K562 (cell line): ENCODE data around the gene SENP3. TPM values are rescaled to one million over a fixed set of nuclear protein-coding genes. Genes with fewer than 3 reads are reported as not detected.

ENCODE experiments used
- CCAR2 ChIP-seq: fragments of 200-400 bp; formaldehyde crosslinking; IDR thresholded peaks from 2 replicates; pipeline ENCODE4 v1.6.1; 2017; ENCODE audit warnings: mild to moderate bottlenecking, low read depth, low read length
- ELF1 ChIP-seq: fragments of 200-800 bp; sonication (Bioruptor generic); IDR thresholded peaks from 2 replicates; pipeline ENCODE4 v1.6.1; 2016; ENCODE audit warnings: missing genetic modification characterization, missing compliant biosample characterization
- FUS ChIP-seq: fragments of 200-400 bp; formaldehyde crosslinking; optimal IDR thresholded peaks from 2 replicates; pipeline ENCODE3; 2017; ENCODE audit warnings: low read depth, low read length
- PRPF4 ChIP-seq: fragments of 200-400 bp; formaldehyde crosslinking; IDR thresholded peaks from one replicate; pipeline ENCODE4 v1.6.1; 2017; ENCODE audit warnings: low read length, low read depth, mild to moderate bottlenecking; ENCODE audit not compliant: insufficient read depth, poor library complexity, severe bottlenecking
- RB1 ChIP-seq: fragments of 450-650 bp; IDR thresholded peaks from 2 replicates; pipeline ENCODE4 v1.6.1; 2017; ENCODE audit warnings: low read depth, mild to moderate bottlenecking
- SRF ChIP-seq, 2 experiments: fragments of 250-450, 450-650 bp in 1 of 2; sonication (Bioruptor Pico) in 1 of 2; sonication (generic) in 1 of 2; formaldehyde crosslinking; IDR thresholded peaks; 2 replicates each; pipeline versions ENCODE4 v1.5.0 to v1.5.1; 2020 to 2022; ENCODE audit warnings: mild to moderate bottlenecking in 1 of 2, missing genetic modification reagents in 1 of 2
- YBX1 ChIP-seq: fragments of 450-650 bp; IDR thresholded peaks from 2 replicates; pipeline ENCODE4 v1.7.1; 2016; ENCODE audit warnings: mild to moderate bottlenecking
- ZEB2 ChIP-seq: fragments of 450-650 bp; IDR thresholded peaks from 2 replicates; pipeline ENCODE4 v1.6.1; 2016
- ZNF41 ChIP-seq: fragments of 250-450 bp; sonication (Bioruptor Pico); conservative IDR thresholded peaks from 2 replicates; pipeline ENCODE4 v1.4.0; 2020; ENCODE audit warnings: mild to moderate bottlenecking
- polyA plus RNA-seq, 8 experiments: library from polyadenylated mRNA; depleted of rRNA in 4 of 8; stranded (reverse) in 5 of 8; unstranded in 3 of 8; fragments of >200 nt; fragmentation: Nextera tagmentation in 2 of 8; fragmentation: Illumina TruSeq in 1 of 8; extraction: Ambion mirVana in 2 of 8; extraction: Trizol in 1 of 8; gene quantifications; 2 replicates each; pipeline versions ENCODE4 v1.2.1 to v1.2.3, GENCODE V29; 2011 to 2014; ENCODE audit warnings: inconsistent platforms in 1 of 8, missing spikeins in 1 of 8
- total RNA-seq, 7 experiments: library from RNA; depleted of rRNA in 6 of 7; stranded (reverse); fragments of >200 nt in 6 of 7; fragmentation: Illumina TruSeq in 2 of 7; extraction: Trizol in 2 of 7; gene quantifications; 2 replicates each; pipeline versions ENCODE4 v1.2.1 to v1.2.3, GENCODE V29; 2011 to 2021; ENCODE audit warnings: low replicate concordance in 1 of 7
- TF ChIP-seq, protein P1 (sequence below): IDR thresholded peaks from 2 replicates; pipeline ENCODE4 v1.6.1; 2014; ENCODE audit warnings: antibody characterized with exemption
- TF ChIP-seq, protein P2 (sequence below), 2 experiments: IDR thresholded peaks; 2 replicates each; pipeline ENCODE4 v1.6.1; 2012; ENCODE audit warnings: improper control_type of control experiment in 2 of 2, low read depth in 2 of 2, low read length in 2 of 2, borderline replicate concordance in 1 of 2
- TF ChIP-seq, protein P3 (sequence below): fragments of 450-650 bp; IDR thresholded peaks from 2 replicates; pipeline ENCODE4 v1.7.1; 2018; ENCODE audit warnings: mild to moderate bottlenecking, low read depth; ENCODE audit not compliant: partially characterized antibody
- TF ChIP-seq, protein P4 (sequence below): fragments of 250-450 bp; sonication (Bioruptor Pico); IDR thresholded peaks from 2 replicates; pipeline ENCODE4 v1.8.0; 2021; ENCODE audit warnings: mild to moderate bottlenecking, moderate library complexity
- TF ChIP-seq, protein P5 (sequence below): IDR thresholded peaks from 2 replicates; pipeline ENCODE4 v1.6.1; 2012; ENCODE audit warnings: low read depth, low read length, improper control_type of control experiment, borderline replicate concordance

SENP3 gene
- total and polyA plus RNA-seq, 9 of the 15 experiments (the other 6 are each of a cell fraction or from before 2014, with no cell fraction given) = 0.63 to 102 (median 78.8) TPM

DNA sequence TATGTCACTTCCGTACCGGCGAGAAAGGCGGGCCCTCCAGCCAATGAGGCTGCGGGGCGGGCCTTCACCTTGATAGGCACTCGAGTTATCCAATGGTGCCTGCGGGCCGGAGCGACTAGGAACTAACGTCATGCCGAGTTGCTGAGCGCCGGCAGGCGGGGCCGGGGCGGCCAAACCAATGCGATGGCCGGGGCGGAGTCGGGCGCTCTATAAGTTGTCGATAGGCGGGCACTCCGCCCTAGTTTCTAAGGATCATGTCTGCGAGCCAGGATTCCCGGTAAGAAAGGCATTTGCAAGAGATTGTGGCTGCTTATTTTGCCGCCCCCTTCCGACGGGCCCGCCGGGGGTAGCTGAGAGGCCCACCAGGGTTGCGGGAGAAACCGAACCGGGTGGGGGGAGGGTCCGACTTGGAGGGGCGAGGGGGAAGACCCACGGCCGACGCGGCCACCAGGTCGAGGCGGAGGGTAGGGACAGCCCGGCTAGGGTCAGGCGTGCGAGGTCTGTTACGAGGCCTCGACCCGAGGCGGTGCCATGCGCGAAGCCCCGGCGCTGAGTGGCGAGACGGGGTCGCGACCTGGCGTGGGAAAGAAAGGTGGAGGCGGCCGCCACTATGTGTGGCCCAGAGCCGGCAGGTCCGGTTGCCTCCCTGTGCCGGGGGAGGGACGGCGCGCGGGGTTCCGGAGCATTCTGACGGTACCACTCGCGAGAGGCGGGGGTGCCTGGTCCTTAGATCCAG, 11.0 kb downstream of the SENP3 start (continued):
- TF ChIP-seq, protein P1, sequence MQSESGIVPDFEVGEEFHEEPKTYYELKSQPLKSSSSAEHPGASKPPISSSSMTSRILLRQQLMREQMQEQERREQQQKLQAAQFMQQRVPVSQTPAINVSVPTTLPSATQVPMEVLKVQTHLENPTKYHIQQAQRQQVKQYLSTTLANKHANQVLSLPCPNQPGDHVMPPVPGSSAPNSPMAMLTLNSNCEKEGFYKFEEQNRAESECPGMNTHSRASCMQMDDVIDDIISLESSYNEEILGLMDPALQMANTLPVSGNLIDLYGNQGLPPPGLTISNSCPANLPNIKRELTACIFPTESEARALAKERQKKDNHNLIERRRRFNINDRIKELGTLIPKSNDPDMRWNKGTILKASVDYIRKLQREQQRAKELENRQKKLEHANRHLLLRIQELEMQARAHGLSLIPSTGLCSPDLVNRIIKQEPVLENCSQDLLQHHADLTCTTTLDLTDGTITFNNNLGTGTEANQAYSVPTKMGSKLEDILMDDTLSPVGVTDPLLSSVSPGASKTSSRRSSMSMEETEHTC = no peak; the same call in 1 of the 2 replicates
- no peak for TF ChIP-seq RB1
- TF ChIP-seq ZEB2 = no peak
- TF ChIP-seq CCAR2 = no peak
- TF ChIP-seq, protein P2, sequence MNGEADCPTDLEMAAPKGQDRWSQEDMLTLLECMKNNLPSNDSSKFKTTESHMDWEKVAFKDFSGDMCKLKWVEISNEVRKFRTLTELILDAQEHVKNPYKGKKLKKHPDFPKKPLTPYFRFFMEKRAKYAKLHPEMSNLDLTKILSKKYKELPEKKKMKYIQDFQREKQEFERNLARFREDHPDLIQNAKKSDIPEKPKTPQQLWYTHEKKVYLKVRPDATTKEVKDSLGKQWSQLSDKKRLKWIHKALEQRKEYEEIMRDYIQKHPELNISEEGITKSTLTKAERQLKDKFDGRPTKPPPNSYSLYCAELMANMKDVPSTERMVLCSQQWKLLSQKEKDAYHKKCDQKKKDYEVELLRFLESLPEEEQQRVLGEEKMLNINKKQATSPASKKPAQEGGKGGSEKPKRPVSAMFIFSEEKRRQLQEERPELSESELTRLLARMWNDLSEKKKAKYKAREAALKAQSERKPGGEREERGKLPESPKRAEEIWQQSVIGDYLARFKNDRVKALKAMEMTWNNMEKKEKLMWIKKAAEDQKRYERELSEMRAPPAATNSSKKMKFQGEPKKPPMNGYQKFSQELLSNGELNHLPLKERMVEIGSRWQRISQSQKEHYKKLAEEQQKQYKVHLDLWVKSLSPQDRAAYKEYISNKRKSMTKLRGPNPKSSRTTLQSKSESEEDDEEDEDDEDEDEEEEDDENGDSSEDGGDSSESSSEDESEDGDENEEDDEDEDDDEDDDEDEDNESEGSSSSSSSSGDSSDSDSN (IDR thresholded peaks at IDR 0.05; ENCODE audit: borderline replicate concordance in 1 of 2, low read depth in 2 of 2, low read length in 2 of 2) = no peak
- peak; percentile 96 for TF ChIP-seq PRPF4
- TF ChIP-seq SRF (CRISPR knock-in tag; IDR thresholded peaks at IDR 0.05) = peak in 1 of 2 experiments; percentile 52; a peak in 1 of 4 replicates
- TF ChIP-seq YBX1 = no peak
- TF ChIP-seq ELF1 = peak; percentile 81
- TF ChIP-seq FUS = peak; percentile 22
- TF ChIP-seq, protein P3, sequence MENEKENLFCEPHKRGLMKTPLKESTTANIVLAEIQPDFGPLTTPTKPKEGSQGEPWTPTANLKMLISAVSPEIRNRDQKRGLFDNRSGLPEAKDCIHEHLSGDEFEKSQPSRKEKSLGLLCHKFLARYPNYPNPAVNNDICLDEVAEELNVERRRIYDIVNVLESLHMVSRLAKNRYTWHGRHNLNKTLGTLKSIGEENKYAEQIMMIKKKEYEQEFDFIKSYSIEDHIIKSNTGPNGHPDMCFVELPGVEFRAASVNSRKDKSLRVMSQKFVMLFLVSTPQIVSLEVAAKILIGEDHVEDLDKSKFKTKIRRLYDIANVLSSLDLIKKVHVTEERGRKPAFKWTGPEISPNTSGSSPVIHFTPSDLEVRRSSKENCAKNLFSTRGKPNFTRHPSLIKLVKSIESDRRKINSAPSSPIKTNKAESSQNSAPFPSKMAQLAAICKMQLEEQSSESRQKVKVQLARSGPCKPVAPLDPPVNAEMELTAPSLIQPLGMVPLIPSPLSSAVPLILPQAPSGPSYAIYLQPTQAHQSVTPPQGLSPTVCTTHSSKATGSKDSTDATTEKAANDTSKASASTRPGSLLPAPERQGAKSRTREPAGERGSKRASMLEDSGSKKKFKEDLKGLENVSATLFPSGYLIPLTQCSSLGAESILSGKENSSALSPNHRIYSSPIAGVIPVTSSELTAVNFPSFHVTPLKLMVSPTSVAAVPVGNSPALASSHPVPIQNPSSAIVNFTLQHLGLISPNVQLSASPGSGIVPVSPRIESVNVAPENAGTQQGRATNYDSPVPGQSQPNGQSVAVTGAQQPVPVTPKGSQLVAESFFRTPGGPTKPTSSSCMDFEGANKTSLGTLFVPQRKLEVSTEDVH = peak; percentile 16
- TF ChIP-seq, protein P4, sequence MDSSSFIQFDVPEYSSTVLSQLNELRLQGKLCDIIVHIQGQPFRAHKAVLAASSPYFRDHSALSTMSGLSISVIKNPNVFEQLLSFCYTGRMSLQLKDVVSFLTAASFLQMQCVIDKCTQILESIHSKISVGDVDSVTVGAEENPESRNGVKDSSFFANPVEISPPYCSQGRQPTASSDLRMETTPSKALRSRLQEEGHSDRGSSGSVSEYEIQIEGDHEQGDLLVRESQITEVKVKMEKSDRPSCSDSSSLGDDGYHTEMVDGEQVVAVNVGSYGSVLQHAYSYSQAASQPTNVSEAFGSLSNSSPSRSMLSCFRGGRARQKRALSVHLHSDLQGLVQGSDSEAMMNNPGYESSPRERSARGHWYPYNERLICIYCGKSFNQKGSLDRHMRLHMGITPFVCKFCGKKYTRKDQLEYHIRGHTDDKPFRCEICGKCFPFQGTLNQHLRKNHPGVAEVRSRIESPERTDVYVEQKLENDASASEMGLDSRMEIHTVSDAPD (CRISPR knock-in tag) = no peak
- TF ChIP-seq ZNF41 (CRISPR knock-in tag) = no peak
- TF ChIP-seq, protein P5, sequence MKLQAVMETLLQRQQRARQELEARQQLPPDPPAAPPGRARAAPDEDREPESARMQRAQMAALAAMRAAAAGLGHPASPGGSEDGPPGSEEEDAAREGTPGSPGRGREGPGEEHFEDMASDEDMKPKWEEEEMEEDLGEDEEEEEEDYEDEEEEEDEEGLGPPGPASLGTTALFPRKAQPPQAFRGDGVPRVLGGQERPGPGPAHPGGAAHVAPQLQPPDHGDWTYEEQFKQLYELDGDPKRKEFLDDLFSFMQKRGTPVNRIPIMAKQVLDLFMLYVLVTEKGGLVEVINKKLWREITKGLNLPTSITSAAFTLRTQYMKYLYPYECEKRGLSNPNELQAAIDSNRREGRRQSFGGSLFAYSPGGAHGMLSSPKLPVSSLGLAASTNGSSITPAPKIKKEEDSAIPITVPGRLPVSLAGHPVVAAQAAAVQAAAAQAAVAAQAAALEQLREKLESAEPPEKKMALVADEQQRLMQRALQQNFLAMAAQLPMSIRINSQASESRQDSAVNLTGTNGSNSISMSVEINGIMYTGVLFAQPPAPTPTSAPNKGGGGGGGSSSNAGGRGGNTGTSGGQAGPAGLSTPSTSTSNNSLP = peak; percentile 55; the same call in 1 of the 2 replicates
